Measurements from ENCODE around the gene DHTKD1.

DHTKD1 gene, protein sequence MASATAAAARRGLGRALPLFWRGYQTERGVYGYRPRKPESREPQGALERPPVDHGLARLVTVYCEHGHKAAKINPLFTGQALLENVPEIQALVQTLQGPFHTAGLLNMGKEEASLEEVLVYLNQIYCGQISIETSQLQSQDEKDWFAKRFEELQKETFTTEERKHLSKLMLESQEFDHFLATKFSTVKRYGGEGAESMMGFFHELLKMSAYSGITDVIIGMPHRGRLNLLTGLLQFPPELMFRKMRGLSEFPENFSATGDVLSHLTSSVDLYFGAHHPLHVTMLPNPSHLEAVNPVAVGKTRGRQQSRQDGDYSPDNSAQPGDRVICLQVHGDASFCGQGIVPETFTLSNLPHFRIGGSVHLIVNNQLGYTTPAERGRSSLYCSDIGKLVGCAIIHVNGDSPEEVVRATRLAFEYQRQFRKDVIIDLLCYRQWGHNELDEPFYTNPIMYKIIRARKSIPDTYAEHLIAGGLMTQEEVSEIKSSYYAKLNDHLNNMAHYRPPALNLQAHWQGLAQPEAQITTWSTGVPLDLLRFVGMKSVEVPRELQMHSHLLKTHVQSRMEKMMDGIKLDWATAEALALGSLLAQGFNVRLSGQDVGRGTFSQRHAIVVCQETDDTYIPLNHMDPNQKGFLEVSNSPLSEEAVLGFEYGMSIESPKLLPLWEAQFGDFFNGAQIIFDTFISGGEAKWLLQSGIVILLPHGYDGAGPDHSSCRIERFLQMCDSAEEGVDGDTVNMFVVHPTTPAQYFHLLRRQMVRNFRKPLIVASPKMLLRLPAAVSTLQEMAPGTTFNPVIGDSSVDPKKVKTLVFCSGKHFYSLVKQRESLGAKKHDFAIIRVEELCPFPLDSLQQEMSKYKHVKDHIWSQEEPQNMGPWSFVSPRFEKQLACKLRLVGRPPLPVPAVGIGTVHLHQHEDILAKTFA

DNA sequence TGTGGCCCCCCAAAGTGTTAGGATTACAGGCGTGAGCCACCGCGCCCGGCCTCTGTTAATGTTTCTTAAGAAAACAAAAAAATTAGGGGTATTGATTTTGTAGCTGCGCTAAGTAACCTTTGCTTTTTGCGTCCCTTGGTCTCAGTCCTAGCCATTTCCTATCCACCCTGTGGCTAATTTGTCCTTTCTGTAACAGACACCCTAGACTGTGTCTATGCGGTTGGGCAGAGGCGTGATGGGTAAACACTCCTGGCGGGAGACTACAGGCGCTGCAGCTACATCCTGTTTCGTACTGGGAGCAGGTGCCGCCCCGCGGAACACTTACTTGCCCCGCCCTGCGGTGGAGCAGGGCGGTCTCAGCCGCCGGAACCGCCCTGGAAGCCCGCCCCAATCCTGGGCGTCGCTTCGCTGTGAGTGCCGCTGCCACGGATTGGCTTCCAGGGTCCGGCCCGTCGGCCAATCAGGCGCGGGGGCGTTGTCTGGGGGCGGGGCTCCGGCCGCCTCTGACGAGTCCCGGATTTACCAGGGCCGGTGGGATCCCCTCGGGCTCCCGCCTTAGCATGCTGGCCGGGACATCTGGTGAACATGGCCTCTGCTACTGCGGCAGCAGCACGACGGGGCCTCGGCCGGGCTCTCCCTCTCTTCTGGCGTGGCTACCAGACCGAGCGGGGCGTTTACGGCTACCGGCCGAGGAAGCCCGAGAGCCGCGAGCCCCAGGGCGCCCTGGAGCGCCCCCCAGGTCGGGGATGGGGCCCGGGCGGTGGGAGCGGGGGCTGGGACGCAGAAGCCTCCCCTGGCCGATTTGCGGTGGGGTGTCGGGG is at the start of gene DHTKD1:
DHTKD1 (plus strand) TSS at position 506 of the 821 bp plus-strand sequence; CDS start at position 586, 80 bp downstream.
- DNase-seq (ENCODE audit: low read depth in 2 of 2, low spot score in 1 of 2) = peak; percentile 97 to 98

DNA sequence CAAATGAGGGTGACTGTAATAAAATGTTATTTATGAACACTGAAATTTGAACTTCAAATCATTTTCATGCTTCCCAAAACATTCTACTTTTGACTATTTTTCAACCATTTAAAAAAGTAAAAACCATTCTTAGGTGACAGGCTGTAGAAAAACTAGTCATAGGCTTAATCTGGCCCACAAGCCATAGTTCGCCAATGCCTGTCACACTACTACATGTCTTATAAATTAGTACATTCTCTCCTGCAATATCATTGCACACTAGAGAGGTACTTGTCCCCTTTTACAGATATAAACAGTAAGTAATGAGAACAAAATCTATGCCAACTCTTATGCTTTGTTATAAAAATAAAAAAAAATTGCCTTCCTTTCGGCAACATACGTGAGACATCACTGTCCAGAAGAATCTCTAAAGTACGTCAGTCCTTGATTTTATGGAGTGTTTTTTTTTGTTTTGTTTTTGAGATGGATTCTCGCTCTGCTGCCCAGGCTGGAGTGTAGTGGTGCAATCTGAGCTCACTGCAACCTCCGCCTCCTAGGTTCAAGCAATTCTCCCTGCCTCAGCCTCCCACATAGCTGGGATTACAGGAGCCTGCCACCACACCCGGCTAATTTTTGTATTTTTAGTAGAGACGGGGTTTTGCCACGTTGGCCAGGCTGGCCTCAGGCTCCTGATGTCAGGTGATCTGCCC is 49.3 kb upstream of the DHTKD1 start:
- DNase-seq (ENCODE audit: low read depth in 2 of 2, low spot score in 1 of 2) = no peak

- no peak for DNase-seq (ENCODE audit: low read depth in 2 of 2, low spot score in 1 of 2)
These were observed 48.2 kb upstream of the DHTKD1 start for GRCh38 chr10:12020574-12020973.

DNA sequence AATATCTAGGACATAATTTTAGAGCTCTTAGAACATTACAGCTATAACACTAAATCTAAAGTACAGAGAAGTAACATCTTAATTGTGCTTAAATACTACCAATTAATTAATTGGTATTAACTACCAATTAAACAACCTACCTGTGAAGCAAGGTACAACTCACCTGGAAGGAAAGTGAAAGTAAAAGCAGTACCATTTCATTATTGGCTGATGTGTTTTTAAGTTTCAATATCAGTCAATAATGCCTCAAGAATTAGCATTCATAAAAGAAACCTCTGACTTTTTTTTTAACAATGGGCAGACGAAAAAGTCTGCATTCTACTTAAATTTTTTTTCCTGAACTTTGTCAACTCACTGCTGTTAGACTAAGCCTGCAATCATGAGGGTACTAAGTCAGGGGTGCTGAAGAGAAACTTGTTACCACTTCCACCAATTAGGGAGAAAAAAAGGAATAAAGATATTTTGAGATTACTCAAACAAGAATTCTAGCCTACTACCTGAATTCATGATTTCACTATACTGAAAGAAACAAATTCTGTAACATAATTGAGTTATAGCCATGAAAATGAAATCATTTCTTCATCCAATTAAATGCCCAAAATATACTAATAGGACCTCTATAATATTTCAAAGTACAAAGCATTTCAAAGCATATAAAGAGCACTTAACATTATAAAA is 46.0 kb upstream of the DHTKD1 start:
- DNase-seq (ENCODE audit: low read depth in 2 of 2, low spot score in 1 of 2) = no peak

GRCh38 chr10:12025591-12025990 is 43.2 kb upstream of the DHTKD1 start:
- no peak for DNase-seq (ENCODE audit: low read depth in 2 of 2, low spot score in 1 of 2)

- no peak for DNase-seq (ENCODE audit: low read depth in 2 of 2, low spot score in 1 of 2)
These were observed 41.2 kb upstream of the DHTKD1 start for GRCh38 chr10:12027539-12027938.

DNA sequence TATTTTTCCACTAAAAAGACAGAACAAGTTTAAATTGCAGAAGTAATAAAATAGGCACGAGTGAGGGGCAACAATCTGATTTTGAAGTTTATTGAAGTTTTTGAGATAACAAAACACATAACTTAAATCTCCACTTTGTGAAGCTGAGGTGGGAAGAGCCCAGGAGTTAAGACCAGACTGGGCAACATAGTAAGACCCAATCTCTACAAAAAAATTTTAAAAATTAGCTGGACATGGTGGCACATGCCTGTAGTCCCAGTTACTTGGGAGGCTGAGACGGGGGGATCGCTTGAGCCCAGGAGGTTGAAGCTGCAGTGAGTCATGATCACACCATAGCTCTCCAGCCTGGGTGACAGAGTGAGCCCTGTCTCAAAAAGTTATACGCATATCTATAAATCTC is 37.4 kb upstream of the DHTKD1 start:
- DNase-seq (ENCODE audit: low read depth in 2 of 2, low spot score in 1 of 2) = no peak

- no peak for DNase-seq (ENCODE audit: low read depth in 2 of 2, low spot score in 1 of 2)
These were observed 32.6 kb upstream of the DHTKD1 start for GRCh38 chr10:12036073-12036655.

DNA sequence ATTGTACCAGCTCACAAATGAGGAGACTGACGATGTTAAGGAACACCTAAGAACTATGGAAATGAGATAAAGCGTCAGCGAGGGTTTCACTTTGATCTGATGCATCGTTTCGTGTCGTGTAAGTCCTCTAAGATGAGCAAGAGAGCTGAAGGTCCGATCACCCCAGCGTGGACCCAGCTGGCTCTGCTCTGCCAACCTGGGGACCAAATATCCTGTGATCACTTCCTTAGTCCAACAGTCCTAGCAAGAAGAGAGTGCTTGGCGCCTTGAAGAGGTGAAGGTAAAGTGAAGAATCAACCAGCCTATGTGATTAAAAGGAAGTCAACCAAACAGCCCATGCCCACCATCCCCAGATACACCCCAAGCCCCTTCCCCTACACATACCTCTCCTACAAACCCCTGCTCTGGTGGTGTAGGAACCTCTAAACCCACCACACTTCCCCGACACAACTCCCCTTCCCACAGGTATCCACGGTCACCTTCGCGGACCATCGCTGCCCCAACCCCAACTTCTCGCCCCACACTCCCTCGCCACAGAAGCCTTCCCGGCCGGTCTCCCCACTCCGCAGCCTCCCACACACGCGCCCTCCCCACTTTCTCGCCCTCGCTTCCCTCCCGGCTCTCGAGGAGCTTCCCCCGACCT is 26.9 kb upstream of the DHTKD1 start:
- peak in 1 of 2 donors; percentile 35 for DNase-seq (ENCODE audit: low read depth in 2 of 2, low spot score in 1 of 2)

- DNase-seq (ENCODE audit: low read depth in 2 of 2, low spot score in 1 of 2) = peak in 1 of 2 donors; percentile 45
These were observed 26.4 kb upstream of the DHTKD1 start for GRCh38 chr10:12042409-12042796.

- DNase-seq (ENCODE audit: low read depth in 2 of 2, low spot score in 1 of 2) = peak; percentile 94 to 97
These were observed 25.7 kb upstream of the DHTKD1 start, which contains the start of gene UPF2 for GRCh38 chr10:12042797-12043651. Gene UPF2 (minus strand): TSS chr10:12042809. CDS start chr10:12035423, 7,386 bp downstream.

DNA sequence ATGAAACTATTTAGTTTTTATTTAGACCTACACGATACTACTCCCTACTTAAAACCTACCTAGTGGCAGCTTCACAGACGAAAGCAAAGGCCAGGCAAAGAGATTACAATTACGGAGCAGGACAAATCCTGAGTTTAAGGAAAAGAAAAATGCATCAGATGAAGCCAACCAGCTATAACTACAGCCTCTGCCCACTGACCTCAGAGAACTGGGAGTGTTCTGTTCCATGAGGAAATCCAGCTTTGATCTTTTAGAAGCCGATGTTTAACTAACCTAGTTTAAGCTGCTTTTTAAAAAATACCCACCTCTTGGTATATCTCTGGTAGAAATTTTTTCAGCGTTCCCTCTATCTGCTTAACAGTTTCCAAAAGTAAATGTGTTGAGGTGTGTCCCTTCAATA is 23.2 kb upstream of the DHTKD1 start:
- no peak for DNase-seq (ENCODE audit: low read depth in 2 of 2, low spot score in 1 of 2)

DNA sequence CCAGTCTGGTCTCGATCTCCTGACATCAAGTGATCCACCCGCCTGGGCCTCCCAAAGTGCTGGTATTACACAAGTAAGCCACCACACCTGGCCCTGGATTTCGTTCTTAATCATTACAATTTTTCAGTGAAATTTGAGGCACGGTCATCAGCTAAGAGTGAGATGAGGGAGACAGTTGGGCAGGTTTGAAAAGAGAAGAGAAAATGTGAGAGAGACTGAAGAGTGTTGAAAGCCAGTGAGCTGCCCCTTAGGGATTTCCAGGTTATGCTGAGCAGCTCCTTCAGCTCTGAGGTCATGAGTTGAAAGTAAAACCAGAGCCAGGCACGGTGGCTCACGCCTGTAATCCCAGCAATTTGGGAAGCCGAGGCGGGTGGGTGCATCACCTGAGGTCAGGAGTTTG is 20.2 kb upstream of the DHTKD1 start:
- no peak for DNase-seq (ENCODE audit: low read depth in 2 of 2, low spot score in 1 of 2)

GRCh38 chr10:12050528-12050927 is 18.2 kb upstream of the DHTKD1 start:
- no peak for DNase-seq (ENCODE audit: low read depth in 2 of 2, low spot score in 1 of 2)

- DNase-seq (ENCODE audit: low read depth in 2 of 2, low spot score in 1 of 2) = no peak
These were observed 17.5 kb upstream of the DHTKD1 start for GRCh38 chr10:12051241-12051640.

- no peak for DNase-seq (ENCODE audit: low read depth in 2 of 2, low spot score in 1 of 2)
These were observed 13.0 kb upstream of the DHTKD1 start for GRCh38 chr10:12055732-12056131.

DNA sequence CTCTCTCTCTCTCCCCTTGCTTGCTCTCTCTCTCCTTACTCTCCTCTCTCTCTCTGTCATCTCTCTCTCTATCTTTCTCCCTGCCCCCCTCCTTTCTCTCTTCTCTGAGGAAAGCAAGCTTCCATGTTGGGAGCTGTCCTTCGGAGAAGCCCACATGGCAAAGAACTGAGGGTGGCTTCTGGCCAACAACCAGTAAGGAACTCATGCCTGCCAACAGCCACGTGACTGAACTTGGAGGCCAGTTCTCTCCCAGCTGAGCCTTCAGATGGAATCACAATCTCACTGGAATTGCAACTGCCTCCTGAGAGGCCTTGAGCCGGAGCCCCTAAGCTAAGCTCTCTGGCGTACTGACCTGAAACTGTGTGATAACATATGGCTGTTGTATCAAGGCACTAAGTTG is 12.0 kb upstream of the DHTKD1 start:
- no peak for DNase-seq (ENCODE audit: low read depth in 2 of 2, low spot score in 1 of 2)

GRCh38 chr10:12061124-12061523 is 7.6 kb upstream of the DHTKD1 start:
- DNase-seq (ENCODE audit: low read depth in 2 of 2, low spot score in 1 of 2) = no peak
